Adipose tissue (tissue), 3 donors: ENCODE data around the gene LRFN5. TPM values are rescaled to one million over a fixed set of nuclear protein-coding genes. Genes with fewer than 3 reads are reported as not detected.
"Not testable (repeated sequence)": the region's sequence is repeated elsewhere in the genome, so short reads cannot be mapped to it uniquely, and the experiment has no call there.

Experiments used
- H3K27ac ChIP-seq: one replicate; pipeline ENCODE4 v1.5.1; 2013; ENCODE audit warnings: low read depth, low read length
- WGBS, 3 donors: extraction: QIAGEN DNeasy Blood & Tissue Kit; methylation state at CpG; one replicate each; pipeline ENCODE4 v1.1.7; 2013; 5-methylcytosine and 5-hydroxymethylcytosine counted together
- polyA plus RNA-seq, 3 donors: library from polyadenylated mRNA; stranded (reverse); fragments of 200-250 nt; gene quantifications; one replicate each; pipeline ENCODE4 v1.2.3, GENCODE V29; 2013
- donor health status: healthy with polysubstance abuse.
- donor health status: Bipolar disorder and iron deficiency.
- donor health status: healthy.

The LRFN5 gene
- polyA plus RNA-seq, 3 donors, result 0.16 to 3.1 (median 0.83) TPM

GRCh38 chr14:41629876-41630275, 23.2 kb downstream of the LRFN5 start:
- WGBS, 3 donors, result 22 to 81% (median 70%) methylated on average over 1 of the region's 1 CpG
- no peak overlapping the region for H3K27ac ChIP-seq

DNA sequence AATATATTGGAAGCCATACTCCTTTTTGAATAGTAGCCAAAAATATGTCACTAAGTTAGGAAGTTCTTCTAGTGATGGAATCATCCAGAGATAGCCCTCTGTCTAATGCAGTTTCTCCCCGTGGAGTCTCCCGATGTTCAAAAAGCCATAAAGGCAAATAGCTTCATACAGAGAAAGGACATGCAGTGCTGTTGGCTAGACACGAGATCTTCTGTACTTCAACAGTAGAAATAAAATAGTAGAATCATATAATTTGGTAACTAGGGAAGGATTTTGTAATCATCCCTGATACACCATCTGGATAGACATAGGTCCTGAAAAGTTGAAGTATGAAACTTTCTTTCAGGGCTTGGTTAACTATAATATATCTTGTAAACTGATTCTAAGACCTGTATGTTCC, 27.6 kb downstream of the LRFN5 start:
- 50 to 69% (median 64%) methylated on average over 3 of the region's 3 CpGs for WGBS, 3 donors
- no peak overlapping the region for H3K27ac ChIP-seq

GRCh38 chr14:41636492-41637392, 30.1 kb downstream of the LRFN5 start:
- WGBS, 3 donors, result 60 to 90% (median 89%) methylated on average over 2 of the region's 2 CpGs
- H3K27ac ChIP-seq, result no peak overlapping the region

- no peak overlapping the region for H3K27ac ChIP-seq
- WGBS, 3 donors, result 85 to 98% (median 97%) methylated on average over 1 of the region's 1 CpG
Observed at GRCh38 chr14:41641690-41642089, 35.0 kb downstream of the LRFN5 start.

GRCh38 chr14:41642367-41642766, 35.7 kb downstream of the LRFN5 start:
- no peak overlapping the region for H3K27ac ChIP-seq
- 47 to 74% (median 68%) methylated on average over 1 of the region's 1 CpG for WGBS, 3 donors

- no peak overlapping the region for H3K27ac ChIP-seq
- 88 to 94% (median 92%) methylated on average over 2 of the region's 2 CpGs for WGBS, 3 donors
Observed at GRCh38 chr14:41642789-41643188, 36.1 kb downstream of the LRFN5 start.

DNA sequence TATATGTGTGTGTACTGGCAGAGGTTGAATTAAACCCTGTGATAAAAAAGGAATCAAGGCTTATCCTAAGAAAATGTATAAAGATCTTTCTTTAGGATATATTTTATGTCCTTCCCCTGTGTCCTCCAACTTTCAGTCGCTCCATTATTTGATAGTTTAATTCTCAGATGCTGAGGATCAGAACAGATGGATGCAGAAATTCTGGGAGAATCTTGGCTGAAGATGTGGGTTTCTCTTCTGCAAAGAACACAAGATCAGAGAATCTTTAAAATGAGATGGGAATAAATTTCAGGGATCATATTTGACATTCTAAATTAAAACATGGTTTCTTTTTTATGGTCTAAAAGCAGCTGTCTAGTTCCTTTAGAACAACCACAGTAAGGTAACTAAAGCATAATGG, 37.9 kb downstream of the LRFN5 start:
- 79 to 97% (median 91%) methylated on average over 1 of the region's 1 CpG for WGBS, 3 donors
- H3K27ac ChIP-seq, result no peak overlapping the region

DNA sequence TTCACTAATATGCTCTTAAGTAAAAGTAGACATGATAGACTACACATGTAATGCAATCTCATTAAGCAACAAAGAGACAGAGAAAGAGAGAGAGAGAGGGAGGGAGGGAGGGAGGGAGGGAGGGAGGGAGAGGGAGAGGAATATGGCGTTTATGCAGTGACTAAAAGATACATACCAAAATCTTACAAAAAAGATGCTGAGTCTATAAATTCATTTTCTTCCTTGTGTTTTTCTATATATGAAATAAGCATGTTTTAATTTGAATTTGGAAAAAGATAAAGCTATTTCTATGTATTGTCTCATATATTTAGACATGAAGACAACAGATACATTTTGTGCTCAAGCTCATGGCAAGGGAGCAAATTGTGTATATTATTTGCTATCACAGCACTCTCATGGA, 44.1 kb downstream of the LRFN5 start:
- 57 to 88% (median 74%) methylated on average over 1 of the region's 1 CpG for WGBS, 3 donors
- H3K27ac ChIP-seq, result no peak overlapping the region

GRCh38 chr14:41654196-41654595, 47.5 kb downstream of the LRFN5 start:
- H3K27ac ChIP-seq, result no peak overlapping the region
- 43 to 67% (median 62%) methylated on average over 1 of the region's 1 CpG for WGBS, 3 donors

GRCh38 chr14:41662780-41663472, 56.2 kb downstream of the LRFN5 start:
- 46 to 87% (median 83%) methylated on average over 3 of the region's 3 CpGs for WGBS, 3 donors
- H3K27ac ChIP-seq, result no peak overlapping the region

- WGBS, 3 donors, result 34 to 61% (median 54%) methylated on average over 2 of the region's 2 CpGs
- no peak overlapping the region for H3K27ac ChIP-seq
Observed at GRCh38 chr14:41663473-41663850, 56.8 kb downstream of the LRFN5 start.

GRCh38 chr14:41666301-41666700, 59.6 kb downstream of the LRFN5 start:
- 29 to 59% (median 56%) methylated on average over 2 of the region's 2 CpGs for WGBS, 3 donors
- H3K27ac ChIP-seq, result no peak overlapping the region

- H3K27ac ChIP-seq, result no peak overlapping the region
- WGBS, 3 donors, result 57 to 69% (median 62%) methylated on average over 1 of the region's 1 CpG
Observed at GRCh38 chr14:41668356-41668755, 61.7 kb downstream of the LRFN5 start.

- H3K27ac ChIP-seq, result not testable (repeated sequence)
- WGBS, 3 donors, result 93 to 98% (median 98%) methylated on average over 10 to 23 of the region's 24 CpGs
Observed at GRCh38 chr14:41673601-41674000, 66.9 kb downstream of the LRFN5 start.

DNA sequence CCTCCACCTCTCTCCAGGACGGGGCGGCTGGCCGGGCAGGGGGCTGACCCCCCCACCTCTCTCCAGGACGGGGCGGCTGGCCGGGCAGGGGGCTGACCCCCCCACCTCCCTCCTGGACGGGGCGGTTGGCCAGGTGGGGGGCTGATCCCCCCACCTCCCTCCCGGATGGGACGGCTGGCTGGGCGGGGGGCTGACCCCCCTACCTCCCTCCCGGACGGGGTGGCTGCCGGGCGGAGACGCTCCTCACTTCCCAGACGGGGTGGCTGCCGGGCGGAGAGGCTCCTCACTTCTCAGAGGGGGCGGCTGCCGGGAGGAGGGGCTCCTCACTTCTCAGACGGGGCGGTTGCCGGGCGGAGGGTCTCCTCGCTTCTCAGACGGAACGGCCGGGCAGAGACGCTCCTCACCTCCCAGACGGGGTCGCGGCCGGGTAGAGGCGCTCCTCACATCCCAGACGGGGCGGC, 67.9 kb downstream of the LRFN5 start:
- WGBS, 3 donors, result 88 to 98% (median 95%) methylated on average over 20 to 37 of the region's 37 CpGs
- not testable (repeated sequence) for H3K27ac ChIP-seq

- H3K27ac ChIP-seq, result no peak overlapping the region
- WGBS, 3 donors, result 31 to 52% (median 45%) methylated on average over 3 of the region's 3 CpGs
Observed at GRCh38 chr14:41699486-41699885, 92.8 kb downstream of the LRFN5 start.

DNA sequence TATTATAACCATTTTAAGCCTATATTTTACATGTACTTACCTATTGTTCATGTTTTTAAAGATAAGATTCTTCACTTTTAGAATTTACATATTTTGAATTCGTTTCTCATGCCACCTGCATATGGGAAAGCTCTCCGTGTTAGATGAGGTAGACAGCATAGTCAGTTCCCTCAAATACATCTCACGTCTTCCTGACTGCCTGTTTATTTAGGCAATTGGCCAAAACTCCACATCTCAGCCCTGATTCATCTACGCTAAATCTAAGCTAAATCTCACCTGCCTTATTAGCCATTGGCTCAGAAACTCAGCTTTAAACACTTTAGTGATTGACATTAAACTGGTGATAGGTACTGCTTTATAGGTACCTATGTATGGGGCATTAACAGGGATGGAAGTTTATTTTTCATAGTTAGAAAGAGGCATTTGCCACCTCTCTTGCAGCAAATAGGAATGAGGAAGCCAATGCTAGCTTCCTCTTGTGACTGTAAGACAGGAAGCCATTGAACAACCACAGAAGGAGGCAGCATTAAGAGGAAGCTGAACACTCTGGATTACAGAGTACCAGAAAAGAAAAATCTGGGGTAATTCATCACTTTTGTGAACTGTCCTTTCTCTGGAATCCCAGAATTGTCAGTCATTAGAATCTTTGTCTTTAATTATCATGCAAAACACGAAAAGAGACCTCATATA, 111.9 kb downstream of the LRFN5 start:
- 28 to 40% (median 33%) methylated on average over 5 of the region's 5 CpGs for WGBS, 3 donors
- no peak overlapping the region for H3K27ac ChIP-seq

DNA sequence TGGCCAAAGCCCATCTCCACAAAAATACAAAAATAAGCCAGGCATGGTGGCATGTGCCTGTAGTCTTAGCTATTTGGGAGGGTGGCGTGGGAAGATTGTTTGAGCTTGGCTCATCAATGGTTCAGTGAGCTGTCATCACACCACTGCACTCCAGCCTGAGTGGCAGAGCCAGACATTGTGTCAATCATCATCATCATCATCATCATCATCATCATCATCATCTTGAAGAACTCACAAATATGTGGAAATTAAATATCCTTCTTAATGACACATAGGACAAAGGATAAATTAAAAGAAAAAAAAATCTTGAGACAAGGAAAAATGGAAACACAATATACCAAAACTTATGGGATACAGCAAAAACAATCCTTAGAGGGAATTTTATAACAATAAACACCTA, 132.5 kb downstream of the LRFN5 start:
- H3K27ac ChIP-seq, result no peak overlapping the region
- 87 to 100% (median 90%) methylated on average over 1 of the region's 1 CpG for WGBS, 3 donors

DNA sequence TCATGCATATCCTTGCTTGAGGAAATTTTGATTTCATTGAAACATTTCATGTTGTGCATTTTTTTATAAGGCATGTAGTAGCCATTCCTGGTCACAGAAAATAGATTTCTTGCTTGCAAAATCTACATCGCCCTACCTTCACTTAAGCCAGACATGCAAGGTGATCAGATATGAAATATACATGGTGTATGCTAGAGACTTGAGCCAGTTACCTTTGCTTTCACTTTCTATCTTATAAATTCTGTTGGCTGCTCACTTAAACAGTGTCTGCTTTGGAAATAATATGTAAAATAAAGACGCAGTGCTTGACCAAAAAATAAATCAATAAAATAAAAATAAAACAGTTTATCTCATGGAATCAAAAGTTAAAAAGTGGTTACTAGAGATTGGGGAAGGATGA, 136.5 kb downstream of the LRFN5 start:
- 66 to 87% (median 87%) methylated on average over 2 of the region's 2 CpGs for WGBS, 3 donors
- no peak overlapping the region for H3K27ac ChIP-seq
